H1 (cell line): ENCODE results near the gene CKB. TPM values are rescaled to one million over a fixed set of nuclear protein-coding genes. Genes with fewer than 3 reads are reported as not detected.

Experiments
- CHD1 ChIP-seq: IDR thresholded peaks from 2 replicates; pipeline ENCODE4 v1.6.1; 2012; ENCODE audit warnings: low read depth, low read length, improper control_type of control experiment
- FOSL1 ChIP-seq: IDR thresholded peaks from 2 replicates; pipeline ENCODE4 v1.6.1; 2011; ENCODE audit warnings: mild to moderate bottlenecking, low read depth, low read length, moderate library complexity; ENCODE audit not compliant: insufficient read depth
- polyA plus RNA-seq, 7 experiments: library from polyadenylated mRNA; depleted of rRNA in 3 of 7; stranded (reverse) in 5 of 7; unstranded in 2 of 7; fragments of >200 nt in 5 of 7; fragments of 200-250 nt in 2 of 7; gene quantifications; 1 replicate in 5 of 7; 2 replicates in 1 of 7; 4 replicates in 1 of 7; pipeline versions ENCODE4 v1.2.1 to v1.2.3, GENCODE V29; 2011 to 2013; ENCODE audit warnings: missing spikeins in 2 of 7, mixed read lengths in 2 of 7
- total RNA-seq: library from RNA; stranded (reverse); fragmentation: NEBNext Ultra II Directional; extraction: Animal tissue kit (Norgen Biotek cat#: 25700); gene quantifications from 2 replicates; pipeline ENCODE4 v1.2.1, GENCODE V29; 2021
- TF ChIP-seq, protein P1 (sequence below): fragments of 300-600 bp; sonication (generic); IDR thresholded peaks from 2 replicates; pipeline ENCODE4 v1.7.1; 2012; ENCODE audit warnings: low read length, moderate library complexity, mild to moderate bottlenecking, inconsistent platforms; ENCODE audit not compliant: insufficient replicate concordance

Gene CKB
- total and polyA plus RNA-seq, 2 of the 8 experiments (the other 6 are each of a cell fraction or from before 2014, with no cell fraction given): 538 to 950 TPM

DNA sequence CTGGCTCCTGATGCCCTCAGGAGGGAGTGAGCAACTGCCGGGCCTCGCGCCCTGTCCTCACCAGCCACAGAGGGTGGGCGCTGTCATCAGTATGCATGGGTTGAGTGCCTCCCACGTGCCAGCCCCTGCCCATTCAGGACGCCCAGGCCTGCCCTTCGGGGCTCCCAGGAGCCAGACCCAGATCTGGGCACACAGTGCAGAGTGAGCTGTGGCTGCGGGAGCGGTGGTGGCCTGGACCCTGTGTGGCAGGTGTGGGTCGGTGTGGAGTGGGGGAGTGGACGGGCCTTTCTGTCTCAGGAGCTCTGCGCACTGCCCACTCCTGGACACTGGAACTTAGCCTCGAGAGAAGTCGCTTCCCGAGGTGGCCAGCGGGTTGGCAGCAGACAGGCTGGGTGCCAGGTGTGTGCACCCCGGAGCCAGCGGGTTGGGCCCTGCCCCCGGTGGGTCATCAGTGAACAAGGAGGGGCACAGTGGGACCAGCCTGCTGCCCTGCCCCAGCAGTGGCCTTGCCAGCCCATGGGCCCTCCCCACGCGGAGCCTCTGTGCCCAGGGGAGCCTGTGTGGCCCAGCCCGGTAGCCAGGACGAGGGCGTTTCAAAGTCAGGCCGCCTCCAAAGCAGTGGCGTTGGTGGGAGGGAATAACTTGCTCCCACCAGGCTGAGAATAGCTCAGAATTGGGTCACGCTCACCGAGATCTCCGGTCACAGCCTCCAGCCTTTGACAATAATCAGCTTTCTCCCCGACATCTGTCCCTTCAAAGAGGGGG lies 15.8 kb upstream of the CKB start (continued):
- no peak for TF ChIP-seq FOSL1
- no peak for TF ChIP-seq CHD1
- TF ChIP-seq, protein P1, sequence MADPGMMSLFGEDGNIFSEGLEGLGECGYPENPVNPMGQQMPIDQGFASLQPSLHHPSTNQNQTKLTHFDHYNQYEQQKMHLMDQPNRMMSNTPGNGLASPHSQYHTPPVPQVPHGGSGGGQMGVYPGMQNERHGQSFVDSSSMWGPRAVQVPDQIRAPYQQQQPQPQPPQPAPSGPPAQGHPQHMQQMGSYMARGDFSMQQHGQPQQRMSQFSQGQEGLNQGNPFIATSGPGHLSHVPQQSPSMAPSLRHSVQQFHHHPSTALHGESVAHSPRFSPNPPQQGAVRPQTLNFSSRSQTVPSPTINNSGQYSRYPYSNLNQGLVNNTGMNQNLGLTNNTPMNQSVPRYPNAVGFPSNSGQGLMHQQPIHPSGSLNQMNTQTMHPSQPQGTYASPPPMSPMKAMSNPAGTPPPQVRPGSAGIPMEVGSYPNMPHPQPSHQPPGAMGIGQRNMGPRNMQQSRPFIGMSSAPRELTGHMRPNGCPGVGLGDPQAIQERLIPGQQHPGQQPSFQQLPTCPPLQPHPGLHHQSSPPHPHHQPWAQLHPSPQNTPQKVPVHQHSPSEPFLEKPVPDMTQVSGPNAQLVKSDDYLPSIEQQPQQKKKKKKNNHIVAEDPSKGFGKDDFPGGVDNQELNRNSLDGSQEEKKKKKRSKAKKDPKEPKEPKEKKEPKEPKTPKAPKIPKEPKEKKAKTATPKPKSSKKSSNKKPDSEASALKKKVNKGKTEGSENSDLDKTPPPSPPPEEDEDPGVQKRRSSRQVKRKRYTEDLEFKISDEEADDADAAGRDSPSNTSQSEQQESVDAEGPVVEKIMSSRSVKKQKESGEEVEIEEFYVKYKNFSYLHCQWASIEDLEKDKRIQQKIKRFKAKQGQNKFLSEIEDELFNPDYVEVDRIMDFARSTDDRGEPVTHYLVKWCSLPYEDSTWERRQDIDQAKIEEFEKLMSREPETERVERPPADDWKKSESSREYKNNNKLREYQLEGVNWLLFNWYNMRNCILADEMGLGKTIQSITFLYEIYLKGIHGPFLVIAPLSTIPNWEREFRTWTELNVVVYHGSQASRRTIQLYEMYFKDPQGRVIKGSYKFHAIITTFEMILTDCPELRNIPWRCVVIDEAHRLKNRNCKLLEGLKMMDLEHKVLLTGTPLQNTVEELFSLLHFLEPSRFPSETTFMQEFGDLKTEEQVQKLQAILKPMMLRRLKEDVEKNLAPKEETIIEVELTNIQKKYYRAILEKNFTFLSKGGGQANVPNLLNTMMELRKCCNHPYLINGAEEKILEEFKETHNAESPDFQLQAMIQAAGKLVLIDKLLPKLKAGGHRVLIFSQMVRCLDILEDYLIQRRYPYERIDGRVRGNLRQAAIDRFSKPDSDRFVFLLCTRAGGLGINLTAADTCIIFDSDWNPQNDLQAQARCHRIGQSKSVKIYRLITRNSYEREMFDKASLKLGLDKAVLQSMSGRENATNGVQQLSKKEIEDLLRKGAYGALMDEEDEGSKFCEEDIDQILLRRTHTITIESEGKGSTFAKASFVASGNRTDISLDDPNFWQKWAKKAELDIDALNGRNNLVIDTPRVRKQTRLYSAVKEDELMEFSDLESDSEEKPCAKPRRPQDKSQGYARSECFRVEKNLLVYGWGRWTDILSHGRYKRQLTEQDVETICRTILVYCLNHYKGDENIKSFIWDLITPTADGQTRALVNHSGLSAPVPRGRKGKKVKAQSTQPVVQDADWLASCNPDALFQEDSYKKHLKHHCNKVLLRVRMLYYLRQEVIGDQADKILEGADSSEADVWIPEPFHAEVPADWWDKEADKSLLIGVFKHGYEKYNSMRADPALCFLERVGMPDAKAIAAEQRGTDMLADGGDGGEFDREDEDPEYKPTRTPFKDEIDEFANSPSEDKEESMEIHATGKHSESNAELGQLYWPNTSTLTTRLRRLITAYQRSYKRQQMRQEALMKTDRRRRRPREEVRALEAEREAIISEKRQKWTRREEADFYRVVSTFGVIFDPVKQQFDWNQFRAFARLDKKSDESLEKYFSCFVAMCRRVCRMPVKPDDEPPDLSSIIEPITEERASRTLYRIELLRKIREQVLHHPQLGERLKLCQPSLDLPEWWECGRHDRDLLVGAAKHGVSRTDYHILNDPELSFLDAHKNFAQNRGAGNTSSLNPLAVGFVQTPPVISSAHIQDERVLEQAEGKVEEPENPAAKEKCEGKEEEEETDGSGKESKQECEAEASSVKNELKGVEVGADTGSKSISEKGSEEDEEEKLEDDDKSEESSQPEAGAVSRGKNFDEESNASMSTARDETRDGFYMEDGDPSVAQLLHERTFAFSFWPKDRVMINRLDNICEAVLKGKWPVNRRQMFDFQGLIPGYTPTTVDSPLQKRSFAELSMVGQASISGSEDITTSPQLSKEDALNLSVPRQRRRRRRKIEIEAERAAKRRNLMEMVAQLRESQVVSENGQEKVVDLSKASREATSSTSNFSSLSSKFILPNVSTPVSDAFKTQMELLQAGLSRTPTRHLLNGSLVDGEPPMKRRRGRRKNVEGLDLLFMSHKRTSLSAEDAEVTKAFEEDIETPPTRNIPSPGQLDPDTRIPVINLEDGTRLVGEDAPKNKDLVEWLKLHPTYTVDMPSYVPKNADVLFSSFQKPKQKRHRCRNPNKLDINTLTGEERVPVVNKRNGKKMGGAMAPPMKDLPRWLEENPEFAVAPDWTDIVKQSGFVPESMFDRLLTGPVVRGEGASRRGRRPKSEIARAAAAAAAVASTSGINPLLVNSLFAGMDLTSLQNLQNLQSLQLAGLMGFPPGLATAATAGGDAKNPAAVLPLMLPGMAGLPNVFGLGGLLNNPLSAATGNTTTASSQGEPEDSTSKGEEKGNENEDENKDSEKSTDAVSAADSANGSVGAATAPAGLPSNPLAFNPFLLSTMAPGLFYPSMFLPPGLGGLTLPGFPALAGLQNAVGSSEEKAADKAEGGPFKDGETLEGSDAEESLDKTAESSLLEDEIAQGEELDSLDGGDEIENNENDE: no peak
- TF ChIP-seq, all 59 proteins: peak for 0
